Mesothelial cell of epicardium (in vitro differentiated cells): ENCODE results near the gene DCAF5. TPM values are rescaled to one million over a fixed set of nuclear protein-coding genes. Genes with fewer than 3 reads are reported as not detected.

Experiments used
- DNase-seq, 2 experiments: peaks; one replicate each; pipeline ENCODE4 v3.0.0; 2021; ENCODE audit warnings: low spot score in 2 of 2; ENCODE audit not compliant: unreplicated experiment in 2 of 2
- H3K27ac Mint-ChIP-seq: 2 replicates; pipeline ENCODE4 v1.8.0; 2021; ENCODE audit warnings: mixed read lengths
- H3K27me3 Mint-ChIP-seq: 2 replicates; pipeline ENCODE4 v1.8.0; 2021; ENCODE audit warnings: low read depth, mixed read lengths
- H3K36me3 Mint-ChIP-seq: 2 replicates; pipeline ENCODE4 v1.8.0; 2021; ENCODE audit warnings: mixed read lengths
- H3K4me1 Mint-ChIP-seq: 2 replicates; pipeline ENCODE4 v1.8.0; 2021; ENCODE audit warnings: mixed read lengths
- H3K4me3 Mint-ChIP-seq: 2 replicates; pipeline ENCODE4 v1.8.0; 2021; ENCODE audit warnings: mild to moderate bottlenecking, moderate library complexity, mixed read lengths
- H3K9me3 Mint-ChIP-seq: 2 replicates; pipeline ENCODE4 v1.8.0; 2021; ENCODE audit warnings: mixed read lengths
- total RNA-seq: library from RNA; stranded (reverse); gene quantifications from 3 replicates; pipeline ENCODE4 v1.2.1, GENCODE V29; 2021
- TF ChIP-seq, protein P1 (sequence below): fragments of 200-600 bp; sonication (generic); IDR thresholded peaks from one replicate; pipeline ENCODE4 v1.5.0; 2021; ENCODE audit warnings: antibody characterized with exemption; ENCODE audit not compliant: unreplicated experiment

DCAF5 gene
- total RNA-seq, 1 donor from 2014 or later, result 64.4 TPM

GRCh38 chr14:69052181-69052601 is 100.7 kb downstream of the DCAF5 start:
- Mint-ChIP-seq H3K4me3 (no peak overlapping the region), H3K36me3 (peaks cover 18% of the 10 kb centered on the region), H3K9me3 (no peaks in the 10 kb centered on the region), H3K27ac (peak overlapping the region; percentile 23), H3K27me3 (no peaks in the 10 kb centered on the region), H3K4me1 (peaks cover 31% of the 10 kb centered on the region)
- no peak for DNase-seq
- TF ChIP-seq, protein P1, sequence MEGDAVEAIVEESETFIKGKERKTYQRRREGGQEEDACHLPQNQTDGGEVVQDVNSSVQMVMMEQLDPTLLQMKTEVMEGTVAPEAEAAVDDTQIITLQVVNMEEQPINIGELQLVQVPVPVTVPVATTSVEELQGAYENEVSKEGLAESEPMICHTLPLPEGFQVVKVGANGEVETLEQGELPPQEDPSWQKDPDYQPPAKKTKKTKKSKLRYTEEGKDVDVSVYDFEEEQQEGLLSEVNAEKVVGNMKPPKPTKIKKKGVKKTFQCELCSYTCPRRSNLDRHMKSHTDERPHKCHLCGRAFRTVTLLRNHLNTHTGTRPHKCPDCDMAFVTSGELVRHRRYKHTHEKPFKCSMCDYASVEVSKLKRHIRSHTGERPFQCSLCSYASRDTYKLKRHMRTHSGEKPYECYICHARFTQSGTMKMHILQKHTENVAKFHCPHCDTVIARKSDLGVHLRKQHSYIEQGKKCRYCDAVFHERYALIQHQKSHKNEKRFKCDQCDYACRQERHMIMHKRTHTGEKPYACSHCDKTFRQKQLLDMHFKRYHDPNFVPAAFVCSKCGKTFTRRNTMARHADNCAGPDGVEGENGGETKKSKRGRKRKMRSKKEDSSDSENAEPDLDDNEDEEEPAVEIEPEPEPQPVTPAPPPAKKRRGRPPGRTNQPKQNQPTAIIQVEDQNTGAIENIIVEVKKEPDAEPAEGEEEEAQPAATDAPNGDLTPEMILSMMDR, result no peak

DNA sequence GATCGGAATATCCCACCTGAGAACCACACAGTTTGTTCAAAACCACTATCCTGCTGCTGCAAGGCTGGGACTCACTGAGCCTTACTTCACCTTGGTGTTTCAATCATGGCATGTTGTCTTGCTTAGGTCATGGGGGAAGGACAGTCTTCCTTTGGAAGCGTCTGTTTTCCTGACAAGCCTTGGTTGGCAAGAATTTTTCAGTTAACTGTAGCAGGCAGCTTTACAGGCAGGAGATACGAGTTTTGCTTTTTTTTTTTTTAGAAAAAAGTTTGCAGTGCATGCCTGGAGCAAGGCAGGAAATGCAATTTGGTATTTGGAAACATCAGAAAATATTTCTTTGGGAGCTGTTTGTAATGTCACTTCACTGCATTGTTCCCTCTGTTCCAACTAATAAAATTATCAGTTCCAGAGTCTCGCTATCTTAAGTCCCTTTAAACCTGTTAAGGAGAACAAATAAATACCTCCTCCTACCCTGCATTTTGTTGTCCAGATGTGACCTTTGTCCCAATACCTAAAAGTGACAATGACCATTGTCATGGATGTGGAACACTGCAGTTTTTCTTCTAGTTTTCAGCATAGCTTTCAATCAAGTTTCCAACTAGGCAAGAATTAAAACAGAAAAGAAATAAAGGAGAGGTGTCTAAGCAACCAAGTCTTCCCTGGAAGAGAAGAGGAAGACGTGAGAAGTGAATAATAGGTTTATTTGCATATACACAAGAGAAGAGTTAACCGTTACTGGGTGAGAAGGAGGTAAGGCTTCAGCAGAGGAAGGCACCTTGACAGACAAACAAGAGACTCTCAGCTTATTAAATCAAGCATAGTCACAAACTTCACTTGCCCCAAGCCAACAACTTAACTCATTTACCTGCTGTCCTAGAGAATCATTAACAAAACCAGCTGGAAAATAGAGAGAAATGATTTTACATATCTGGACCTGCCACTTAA is 102.4 kb downstream of the DCAF5 start:
- Mint-ChIP-seq H3K36me3 (peaks cover 18% of the 10 kb centered on the region), H3K27me3 (no peaks in the 10 kb centered on the region), H3K9me3 (no peaks in the 10 kb centered on the region), H3K27ac (peak overlapping the region; percentile 82), H3K4me1 (peaks cover 44% of the 10 kb centered on the region), H3K4me3 (no peak overlapping the region)
- no peak for DNase-seq
- TF ChIP-seq, protein P1, result no peak

DNA sequence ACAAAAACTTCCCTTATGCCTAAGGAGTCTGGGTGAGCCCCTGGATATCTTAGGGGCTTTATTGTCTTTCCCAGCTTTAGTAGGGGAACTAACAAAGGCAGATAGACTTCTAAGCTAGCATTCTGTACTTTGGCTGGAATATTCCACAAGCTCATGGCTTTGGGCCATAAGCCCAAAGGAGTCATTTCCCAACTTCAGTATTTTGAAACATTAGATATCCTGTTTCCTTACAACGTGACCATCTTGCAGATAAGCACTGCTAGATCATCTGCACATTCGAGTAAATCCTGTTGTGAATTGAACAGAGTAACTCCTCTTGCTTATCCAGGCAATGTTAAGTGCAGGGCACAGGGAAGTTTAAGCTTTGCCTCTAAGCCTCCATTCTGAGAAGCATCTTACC is 103.2 kb downstream of the DCAF5 start:
- no peaks in the 10 kb centered on the region for H3K27me3 Mint-ChIP-seq
- TF ChIP-seq, protein P1, result no peak
- H3K4me1 Mint-ChIP-seq, result peaks cover 52% of the 10 kb centered on the region
- no peaks in the 10 kb centered on the region for H3K9me3 Mint-ChIP-seq
- no peak for DNase-seq
- H3K27ac Mint-ChIP-seq, result peak overlapping the region; percentile 82
- no peak overlapping the region for H3K4me3 Mint-ChIP-seq
- peaks cover 14% of the 10 kb centered on the region for H3K36me3 Mint-ChIP-seq

- Mint-ChIP-seq H3K4me1 (peaks cover 64% of the 10 kb centered on the region), H3K27me3 (no peaks in the 10 kb centered on the region), H3K36me3 (peaks cover 4% of the 10 kb centered on the region), H3K9me3 (no peaks in the 10 kb centered on the region), H3K4me3 (no peak overlapping the region), H3K27ac (peak overlapping the region; percentile 48)
- TF ChIP-seq, protein P1, result no peak
- DNase-seq, result no peak
Measured at GRCh38 chr14:69048456-69048855, 104.5 kb downstream of the DCAF5 start.

- Mint-ChIP-seq H3K27ac (no peak overlapping the region), H3K9me3 (no peaks in the 10 kb centered on the region), H3K4me1 (peaks cover 69% of the 10 kb centered on the region), H3K36me3 (no peaks in the 10 kb centered on the region), H3K4me3 (no peak overlapping the region), H3K27me3 (no peaks in the 10 kb centered on the region)
- TF ChIP-seq, protein P1, result no peak
- no peak for DNase-seq
Measured at GRCh38 chr14:69047255-69047654, 105.7 kb downstream of the DCAF5 start.
